Trophoblast cell (in vitro differentiated cells and primary cell): ENCODE measurements around the gene PTPRN2.

ENCODE experiments used
- DNase-seq, 2 donors: peaks; one replicate each; pipeline ENCODE4 v3.0.0-alpha.2; 2016
- H2AFZ ChIP-seq: 2 replicates; pipeline ENCODE4 v1.6.1; 2013; ENCODE audit warnings: low read length, moderate library complexity, mild to moderate bottlenecking; ENCODE audit not compliant: insufficient read depth, poor library complexity
- H2AK5ac ChIP-seq: 2 replicates; pipeline ENCODE4 v1.6.1; 2013; ENCODE audit warnings: mild to moderate bottlenecking, low read length
- H2BK120ac ChIP-seq: 2 replicates; pipeline ENCODE4 v1.6.1; 2013; ENCODE audit warnings: low read length, mild to moderate bottlenecking, moderate library complexity; ENCODE audit not compliant: insufficient read depth, poor library complexity
- H2BK12ac ChIP-seq: 2 replicates; pipeline ENCODE4 v1.6.1; 2013; ENCODE audit warnings: mild to moderate bottlenecking, low read length, moderate library complexity
- H2BK5ac ChIP-seq: 2 replicates; pipeline ENCODE4 v1.6.1; 2013; ENCODE audit warnings: low read length, low read depth, moderate library complexity, mild to moderate bottlenecking; ENCODE audit not compliant: poor library complexity
- H3K14ac ChIP-seq: 2 replicates; pipeline ENCODE4 v1.6.1; 2013; ENCODE audit warnings: mild to moderate bottlenecking, low read length
- H3K18ac ChIP-seq: 2 replicates; pipeline ENCODE4 v1.6.1; 2013; ENCODE audit warnings: mild to moderate bottlenecking, low read length
- H3K23ac ChIP-seq: 2 replicates; pipeline ENCODE4 v1.6.1; 2013; ENCODE audit warnings: low read length
- H3K27ac ChIP-seq: 2 replicates; pipeline ENCODE4 v1.5.1; 2013; ENCODE audit warnings: low read depth, mild to moderate bottlenecking, inconsistent platforms, low read length, moderate library complexity
- H3K27me3 ChIP-seq: 2 replicates; pipeline ENCODE4 v1.6.1; 2013; ENCODE audit warnings: inconsistent platforms, mild to moderate bottlenecking, low read length, moderate library complexity; ENCODE audit not compliant: insufficient read depth
- H3K36me3 ChIP-seq, 2 experiments: 1 replicate in 1 of 2; 2 replicates in 1 of 2; pipeline ENCODE4 v1.6.1; 2013; ENCODE audit warnings: low read length in 2 of 2, mild to moderate bottlenecking in 2 of 2, moderate library complexity in 1 of 2; ENCODE audit not compliant: insufficient read depth in 2 of 2, control insufficient read depth in 1 of 2
- H3K4ac ChIP-seq: 2 replicates; pipeline ENCODE4 v1.6.1; 2013; ENCODE audit warnings: low read depth, mild to moderate bottlenecking, low read length, moderate library complexity
- H3K4me1 ChIP-seq, 2 experiments: 1 replicate in 1 of 2; 2 replicates in 1 of 2; pipeline ENCODE4 v1.6.1; 2013; ENCODE audit warnings: low read length in 2 of 2, mild to moderate bottlenecking in 2 of 2, moderate library complexity in 1 of 2; ENCODE audit not compliant: insufficient read depth in 2 of 2, control insufficient read depth in 1 of 2
- H3K4me2 ChIP-seq: 2 replicates; pipeline ENCODE4 v1.6.1; 2013; ENCODE audit warnings: inconsistent platforms, mild to moderate bottlenecking, low read length, moderate library complexity
- H3K4me3 ChIP-seq: 2 replicates; pipeline ENCODE4 v1.5.1; 2013; ENCODE audit warnings: mild to moderate bottlenecking, low read depth, low read length, inconsistent platforms
- H3K79me1 ChIP-seq: one replicate; pipeline ENCODE4 v1.6.1; 2013; ENCODE audit warnings: low read length
- H3K79me2 ChIP-seq: 2 replicates; pipeline ENCODE4 v1.6.1; 2013; ENCODE audit warnings: low read length, mild to moderate bottlenecking; ENCODE audit not compliant: control insufficient read depth, insufficient read depth, poor library complexity
- H3K9ac ChIP-seq: 2 replicates; pipeline ENCODE4 v1.6.1; 2013; ENCODE audit warnings: mild to moderate bottlenecking, low read length
- H3K9me3 ChIP-seq: 2 replicates; pipeline ENCODE4 v1.6.1; 2013; ENCODE audit warnings: low read depth, mild to moderate bottlenecking, control low read depth, inconsistent platforms, low read length; ENCODE audit not compliant: insufficient read depth
- H4K12ac ChIP-seq: 2 replicates; pipeline ENCODE4 v1.6.1; 2013; ENCODE audit warnings: low read depth, mild to moderate bottlenecking, low read length, moderate library complexity
- H4K8ac ChIP-seq: 2 replicates; pipeline ENCODE4 v1.6.1; 2013; ENCODE audit warnings: low read depth, mild to moderate bottlenecking, low read length, moderate library complexity
- H4K91ac ChIP-seq: one replicate; pipeline ENCODE4 v1.6.1; 2013; ENCODE audit warnings: low read depth, mild to moderate bottlenecking, low read length, moderate library complexity
- WGBS: extraction: QIAGEN DNeasy Blood & Tissue Kit; methylation state at CpG from one replicate; pipeline ENCODE4 v1.1.7; 2013; ENCODE audit warnings: missing lambda C conversion rate; ENCODE audit not compliant: insufficient read length, insufficient coverage; ENCODE audit errors: extremely low coverage; 5-methylcytosine and 5-hydroxymethylcytosine counted together

PTPRN2 gene

DNA sequence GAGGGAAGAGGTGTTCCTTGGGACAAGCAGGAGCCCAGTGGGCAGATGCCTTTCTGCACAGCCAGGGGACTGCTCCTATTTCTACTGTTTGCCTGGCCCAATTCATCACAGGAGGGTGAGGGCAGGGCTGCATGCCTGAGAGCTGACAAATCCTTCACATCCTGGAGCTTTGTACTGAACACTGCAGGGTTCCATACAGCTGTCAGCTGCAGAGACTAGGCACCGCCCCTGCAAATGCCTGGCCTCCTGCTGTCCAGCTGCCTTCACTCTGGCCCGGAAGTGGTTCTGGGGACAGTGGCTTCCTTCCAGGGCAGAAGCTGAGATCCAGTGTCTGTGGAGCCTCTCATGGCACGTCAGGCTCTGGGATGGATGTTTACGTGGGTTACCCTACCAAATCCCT, 780.1 kb downstream of the PTPRN2 start:
- Histone ChIP-seq H4K91ac (no peak overlapping the region), H3K4me3 (no peak overlapping the region), H3K79me1 (no peaks in the 10 kb centered on the region), H3K18ac (no peak overlapping the region), H3K4me2 (no peak overlapping the region), H4K12ac (no peak overlapping the region), H3K14ac (no peak overlapping the region), H2AK5ac (no peak overlapping the region), H3K79me2 (no peaks in the 10 kb centered on the region), H3K4me1 (no peaks in the 10 kb centered on the region), H3K27ac (no peak overlapping the region), H3K9me3 (peaks cover 30% of the 10 kb centered on the region), H3K4ac (no peak overlapping the region), H2AFZ (no peak overlapping the region), H4K8ac (no peak overlapping the region), H3K27me3 (no peaks in the 10 kb centered on the region), H3K9ac (no peak overlapping the region), H3K36me3 (no peaks in the 10 kb centered on the region), H2BK12ac (no peak overlapping the region), H2BK120ac (no peak overlapping the region), H2BK5ac (no peak overlapping the region), H3K23ac (no peak overlapping the region)
- WGBS: no CpG with 5 or more reads among the region's 4 CpGs
- no peak for DNase-seq

DNA sequence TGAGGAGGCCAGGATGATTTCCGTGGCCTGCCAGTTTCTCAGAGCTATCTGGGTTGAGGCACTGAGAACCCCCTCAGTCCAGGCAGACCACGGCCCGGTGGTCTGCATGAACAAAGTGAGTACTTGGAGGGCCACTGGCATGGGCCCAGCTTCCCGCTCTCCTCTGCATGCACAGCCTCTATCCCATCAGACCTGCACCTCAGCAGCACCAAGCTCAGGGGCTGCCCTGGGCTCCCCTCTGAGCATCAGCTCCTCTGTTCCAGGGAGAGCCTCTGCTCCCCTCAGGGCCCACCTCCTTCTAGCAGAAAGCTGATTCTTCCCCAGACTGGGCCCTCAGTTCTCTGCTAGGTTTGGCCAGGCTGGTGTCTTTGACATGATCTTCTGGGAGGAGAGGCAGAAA, 780.9 kb downstream of the PTPRN2 start:
- Histone ChIP-seq H3K36me3 (no peaks in the 10 kb centered on the region), H3K9ac (no peak overlapping the region), H3K79me2 (no peaks in the 10 kb centered on the region), H4K91ac (no peak overlapping the region), H2AK5ac (no peak overlapping the region), H3K14ac (no peak overlapping the region), H3K23ac (no peak overlapping the region), H2BK5ac (no peak overlapping the region), H2BK12ac (no peak overlapping the region), H3K9me3 (peaks cover 33% of the 10 kb centered on the region), H3K79me1 (no peaks in the 10 kb centered on the region), H3K4me1 (no peaks in the 10 kb centered on the region), H3K4me3 (no peak overlapping the region), H4K12ac (no peak overlapping the region), H3K27ac (no peak overlapping the region), H3K27me3 (no peaks in the 10 kb centered on the region), H2AFZ (no peak overlapping the region), H3K4ac (no peak overlapping the region), H3K4me2 (no peak overlapping the region), H3K18ac (no peak overlapping the region), H4K8ac (no peak overlapping the region), H2BK120ac (no peak overlapping the region)
- WGBS: no CpG with 5 or more reads among the region's 4 CpGs
- no peak for DNase-seq

DNA sequence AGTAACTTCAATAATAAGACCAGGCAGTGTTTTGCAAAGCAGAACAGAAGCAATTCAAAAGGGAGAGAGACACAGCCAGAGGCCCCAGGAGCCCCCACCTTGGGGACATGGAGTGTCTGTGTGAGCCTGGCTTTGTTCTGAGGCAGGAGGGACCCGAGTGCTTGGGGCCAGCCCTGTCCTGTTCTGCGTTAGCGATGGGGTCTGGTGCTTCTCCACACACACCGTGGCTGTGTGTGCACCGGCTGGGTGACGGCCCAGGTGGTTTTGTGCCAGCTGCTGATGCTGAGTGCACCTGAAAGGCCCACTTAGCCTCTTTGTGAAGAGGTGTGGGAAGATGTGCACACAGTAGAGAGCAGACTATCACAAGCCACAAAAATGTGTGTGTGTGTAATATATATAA, 781.9 kb downstream of the PTPRN2 start:
- H2BK12ac ChIP-seq: no peak overlapping the region
- H3K79me1 ChIP-seq: no peaks in the 10 kb centered on the region
- no peak overlapping the region for H3K9ac ChIP-seq
- no peak overlapping the region for H3K4me2 ChIP-seq
- H3K27ac ChIP-seq: no peak overlapping the region
- H3K4me3 ChIP-seq: no peak overlapping the region
- H3K4ac ChIP-seq: no peak overlapping the region
- peaks cover 32% of the 10 kb centered on the region for H3K9me3 ChIP-seq
- no CpG with 5 or more reads among the region's 6 CpGs for WGBS
- no peak for DNase-seq
- no peak overlapping the region for H4K8ac ChIP-seq
- no peak overlapping the region for H3K18ac ChIP-seq
- no peak overlapping the region for H4K91ac ChIP-seq
- no peak overlapping the region for H2AK5ac ChIP-seq
- H3K23ac ChIP-seq: no peak overlapping the region
- H3K27me3 ChIP-seq: no peaks in the 10 kb centered on the region
- no peaks in the 10 kb centered on the region for H3K4me1 ChIP-seq
- no peak overlapping the region for H3K14ac ChIP-seq
- no peak overlapping the region for H2AFZ ChIP-seq
- no peaks in the 10 kb centered on the region for H3K36me3 ChIP-seq
- no peak overlapping the region for H4K12ac ChIP-seq
- H3K79me2 ChIP-seq: no peaks in the 10 kb centered on the region
- H2BK5ac ChIP-seq: no peak overlapping the region
- no peak overlapping the region for H2BK120ac ChIP-seq

DNA sequence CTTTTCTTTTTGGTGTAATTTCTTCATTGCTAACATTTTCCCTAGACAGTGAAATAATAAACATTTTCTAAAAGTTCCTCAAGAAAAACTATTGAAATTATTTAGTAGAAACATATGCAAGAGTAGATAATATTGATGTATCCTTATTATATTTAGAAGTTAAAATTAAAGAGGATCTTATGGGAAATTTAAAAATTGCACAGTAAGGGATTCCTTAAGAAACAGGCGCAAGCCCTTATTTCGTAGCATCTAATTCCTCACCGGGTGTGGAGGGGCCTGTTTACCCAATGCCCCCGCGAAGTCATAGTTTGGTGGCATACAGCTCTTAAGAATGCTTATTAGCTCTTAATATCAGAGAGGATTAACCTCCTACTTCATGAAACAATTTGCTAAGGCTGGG, 783.7 kb downstream of the PTPRN2 start:
- Histone ChIP-seq H3K79me2 (no peaks in the 10 kb centered on the region), H4K8ac (no peak overlapping the region), H4K91ac (no peak overlapping the region), H3K36me3 (no peaks in the 10 kb centered on the region), H3K23ac (no peak overlapping the region), H3K79me1 (no peaks in the 10 kb centered on the region), H2BK5ac (no peak overlapping the region), H4K12ac (no peak overlapping the region), H2AK5ac (no peak overlapping the region), H3K4ac (no peak overlapping the region), H2BK12ac (no peak overlapping the region), H2BK120ac (no peak overlapping the region), H3K14ac (no peak overlapping the region), H3K27ac (no peak overlapping the region), H3K9ac (no peak overlapping the region), H3K27me3 (no peaks in the 10 kb centered on the region), H2AFZ (no peak overlapping the region), H3K9me3 (peaks cover 15% of the 10 kb centered on the region), H3K18ac (no peak overlapping the region), H3K4me2 (no peak overlapping the region), H3K4me3 (no peak overlapping the region), H3K4me1 (no peaks in the 10 kb centered on the region)
- WGBS: no CpG with 5 or more reads among the region's 5 CpGs
- no peak for DNase-seq
